LNCAP (cell line): ENCODE data around the gene MPRIP.

ENCODE experiments used
- CTCF ChIP-seq: fragments of 450-650 bp; IDR thresholded peaks from 2 replicates; pipeline ENCODE4 v1.5.1; 2017; ENCODE audit warnings: mild to moderate bottlenecking

Gene MPRIP

GRCh38 chr17:17242246-17242645 is 200.0 kb downstream of the MPRIP start:
- TF ChIP-seq CTCF: no peak
